ENCODE data around the gene DNAJC4. TPM values are rescaled to one million over a fixed set of nuclear protein-coding genes. Genes with fewer than 3 reads are reported as not detected.

DNAJC4 gene
- total RNA-seq, 4 donors from 2014 or later = 52.6 to 214 (median 76.0) TPM

DNA sequence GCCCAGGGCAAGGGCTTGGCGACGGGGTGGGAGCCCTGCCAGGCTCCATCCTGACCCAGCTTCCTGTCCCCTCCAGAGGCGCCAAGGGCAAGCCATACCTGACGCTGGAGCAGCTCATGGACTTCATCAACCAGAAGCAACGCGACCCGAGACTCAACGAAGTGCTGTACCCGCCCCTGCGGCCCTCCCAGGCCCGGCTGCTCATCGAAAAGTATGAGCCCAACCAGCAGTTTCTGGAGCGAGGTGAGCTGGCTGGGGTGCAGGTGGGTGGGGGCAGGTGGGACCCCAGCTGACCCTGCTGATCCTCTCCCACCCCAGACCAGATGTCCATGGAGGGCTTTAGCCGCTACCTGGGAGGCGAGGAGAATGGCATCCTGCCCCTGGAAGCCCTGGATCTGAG lies 26.0 kb downstream of the DNAJC4 start:
- TF ChIP-seq POLR2A (IDR thresholded peaks at IDR 0.05) (no peak), CTCF (IDR thresholded peaks at IDR 0.05) (no peak), EP300 (IDR thresholded peaks at IDR 0.05; ENCODE audit: low read depth) (no peak), POLR2AphosphoS5 (IDR thresholded peaks at IDR 0.05) (no peak)
- no peaks in the 10 kb centered on the region for H3K9me3 ChIP-seq
- no peak overlapping the region for H3K27ac ChIP-seq
- H3K36me3 ChIP-seq = peaks cover 0 to 29% (median 0%) of the 10 kb centered on the region in 4 donors
- H3K4me1 ChIP-seq = peaks cover 10 to 29% (median 15%) of the 10 kb centered on the region in 4 donors
- no peak for DNase-seq
- WGBS, 2 donors (ENCODE audit: low coverage in 1 of 2) = 94% methylated on average over 14 of the region's 15 CpGs; no CpG with 5 or more reads in 1 of the 2 donors
- no peak overlapping the region for H3K4me3 ChIP-seq
- no peaks in the 10 kb centered on the region for H3K27me3 ChIP-seq
- in situ Hi-C loops (cut with MboI; ENCODE audit: low pct_ligation_motif_present in 1 of 4, low pct_unique_long_range_greater_than_20kb in 1 of 4, low sequenced_read_pairs in 3 of 4) = no loop called here
- intact Hi-C loops (cut with DNase I; ENCODE audit: low total_unique reads) = no loop called here

- DNase-seq = no peak
- in situ Hi-C loops (cut with MboI; ENCODE audit: low pct_ligation_motif_present in 1 of 4, low pct_unique_long_range_greater_than_20kb in 1 of 4, low sequenced_read_pairs in 3 of 4) = no loop called here
- 82% methylated on average over 21 of the region's 24 CpGs; no CpG with 5 or more reads in 1 of the 2 donors for WGBS, 2 donors (ENCODE audit: low coverage in 1 of 2)
- Histone ChIP-seq H3K9me3 (no peaks in the 10 kb centered on the region), H3K4me1 (peaks cover 0 to 11% (median 2%) of the 10 kb centered on the region in 4 donors), H3K27ac (no peak overlapping the region), H3K27me3 (no peaks in the 10 kb centered on the region), H3K36me3 (peaks cover 0 to 33% (median 0%) of the 10 kb centered on the region in 4 donors), H3K4me3 (no peak overlapping the region)
- intact Hi-C loops (cut with DNase I; ENCODE audit: low total_unique reads) = no loop called here
- TF ChIP-seq POLR2A (IDR thresholded peaks at IDR 0.05) (no peak), CTCF (IDR thresholded peaks at IDR 0.05) (no peak), EP300 (IDR thresholded peaks at IDR 0.05; ENCODE audit: low read depth) (no peak), POLR2AphosphoS5 (IDR thresholded peaks at IDR 0.05) (no peak)
Observed at GRCh38 chr11:64258356-64258755, 28.0 kb downstream of the DNAJC4 start.

- no peak for DNase-seq
- in situ Hi-C loops (cut with MboI; ENCODE audit: low pct_ligation_motif_present in 1 of 4, low pct_unique_long_range_greater_than_20kb in 1 of 4, low sequenced_read_pairs in 3 of 4) = no loop called here
- TF ChIP-seq CTCF (IDR thresholded peaks at IDR 0.05) = no peak
- no peak for TF ChIP-seq POLR2AphosphoS5 (IDR thresholded peaks at IDR 0.05)
- no peak for TF ChIP-seq EP300 (IDR thresholded peaks at IDR 0.05; ENCODE audit: low read depth)
- TF ChIP-seq POLR2A (IDR thresholded peaks at IDR 0.05) = no peak
- Histone ChIP-seq H3K4me1 (peaks cover 0 to 4% (median 0%) of the 10 kb centered on the region in 4 donors), H3K27ac (no peak overlapping the region), H3K9me3 (no peaks in the 10 kb centered on the region), H3K4me3 (no peak overlapping the region), H3K27me3 (no peaks in the 10 kb centered on the region), H3K36me3 (peaks cover 0 to 35% (median 0%) of the 10 kb centered on the region in 4 donors)
- intact Hi-C loops (cut with DNase I; ENCODE audit: low total_unique reads) = no loop called here
- WGBS, 2 donors (ENCODE audit: low coverage in 1 of 2) = 91% methylated on average over 31 of the region's 32 CpGs; no CpG with 5 or more reads in 1 of the 2 donors
Observed at GRCh38 chr11:64258946-64259532, 28.7 kb downstream of the DNAJC4 start.

GRCh38 chr11:64259533-64260067 lies 29.3 kb downstream of the DNAJC4 start:
- H3K27me3 ChIP-seq = no peaks in the 10 kb centered on the region
- TF ChIP-seq CTCF (IDR thresholded peaks at IDR 0.05) (no peak), POLR2AphosphoS5 (IDR thresholded peaks at IDR 0.05) (no peak), POLR2A (IDR thresholded peaks at IDR 0.05) (no peak), EP300 (IDR thresholded peaks at IDR 0.05; ENCODE audit: low read depth) (no peak)
- H3K36me3 ChIP-seq = peaks cover 0 to 35% (median 0%) of the 10 kb centered on the region in 4 donors
- no peak overlapping the region for H3K27ac ChIP-seq
- H3K4me1 ChIP-seq = no peaks in the 10 kb centered on the region
- intact Hi-C loops (cut with DNase I; ENCODE audit: low total_unique reads) = no loop called here
- H3K4me3 ChIP-seq = no peak overlapping the region
- WGBS, 2 donors (ENCODE audit: low coverage in 1 of 2) = 76 to 100% methylated on average over 1 to 4 of the region's 4 CpGs
- H3K9me3 ChIP-seq = no peaks in the 10 kb centered on the region
- DNase-seq = no peak
- in situ Hi-C loops (cut with MboI; ENCODE audit: low pct_ligation_motif_present in 1 of 4, low pct_unique_long_range_greater_than_20kb in 1 of 4, low sequenced_read_pairs in 3 of 4) = no loop called here

Measured in transverse colon (tissue), 4 donors.